PC-9 (cell line): ENCODE data around the gene XXYLT1.

Experiments used
- CTCF ChIP-seq: fragments of 200-600 bp; sonication (generic); conservative IDR thresholded peaks from 2 replicates; pipeline ENCODE4 v1.6.1; 2017; ENCODE audit warnings: mixed run types, antibody characterized with exemption, mild to moderate bottlenecking, moderate library complexity
- EZH2 ChIP-seq: fragments of 200-600 bp; sonication (generic); IDR thresholded peaks from 2 replicates; pipeline ENCODE4 v1.8.0; 2017; ENCODE audit warnings: antibody characterized with exemption, low read depth

GRCh38 chr3:195145579-195145978 is 125.4 kb downstream of the XXYLT1 start:
- TF ChIP-seq CTCF = no peak
- no peak for TF ChIP-seq EZH2
